CD14-positive monocyte (primary cell): ENCODE data around the gene GSKIP. TPM values are rescaled to one million over a fixed set of nuclear protein-coding genes. Genes with fewer than 3 reads are reported as not detected.

Experiments used
- DNase-seq, 3 donors: peaks; one replicate each; pipeline ENCODE4 v3.0.0-alpha.2; 2011 to 2022
- H2AFZ ChIP-seq: 2 replicates; pipeline ENCODE4 v1.6.0; 2012; ENCODE audit warnings: mild to moderate bottlenecking, low read depth, low read length, inconsistent platforms; ENCODE audit not compliant: insufficient read depth, poor library complexity, severe bottlenecking
- H3K27ac ChIP-seq, 2 donors: 1 replicate in 1 of 2; 2 replicates in 1 of 2; pipeline ENCODE4 v1.5.1; 2012 to 2013; ENCODE audit warnings: low read length in 2 of 2, control low read depth in 1 of 2, inconsistent platforms in 1 of 2, low read depth in 1 of 2, mild to moderate bottlenecking in 1 of 2
- H3K27me3 ChIP-seq, 2 donors: one replicate each; pipeline versions ENCODE4 v1.6.0 to v1.6.1; 2011 to 2013; ENCODE audit warnings: low read length in 2 of 2; ENCODE audit not compliant: control insufficient read depth in 2 of 2, insufficient read depth in 2 of 2
- H3K36me3 ChIP-seq, 2 donors: replicated peaks in 1 of 2; 1 replicate in 1 of 2; 2 replicates in 1 of 2; pipeline versions ENCODE4 v1.5.1 to v1.6.1; 2012 to 2013; ENCODE audit warnings: low read length in 2 of 2, control low read depth in 1 of 2, inconsistent platforms in 1 of 2, mild to moderate bottlenecking in 1 of 2; ENCODE audit not compliant: insufficient read depth in 2 of 2, control insufficient read depth in 1 of 2
- H3K4me1 ChIP-seq, 2 donors: 1 replicate in 1 of 2; 2 replicates in 1 of 2; pipeline versions ENCODE4 v1.5.1 to v1.6.1; 2012 to 2013; ENCODE audit warnings: low read length in 2 of 2, control low read depth in 1 of 2, inconsistent platforms in 1 of 2, mild to moderate bottlenecking in 1 of 2, moderate library complexity in 1 of 2; ENCODE audit not compliant: insufficient read depth in 2 of 2, control insufficient read depth in 1 of 2
- H3K4me2 ChIP-seq: replicated peaks from 2 replicates; pipeline ENCODE3; 2012; ENCODE audit warnings: low read length, moderate library complexity, mild to moderate bottlenecking; ENCODE audit not compliant: poor library complexity, severe bottlenecking; ENCODE audit errors: extremely low read depth
- H3K4me3 ChIP-seq, 3 experiments: fragments of 200-600 bp in 1 of 3; sonication (generic) in 1 of 3; replicated peaks in 1 of 3; 1 replicate in 2 of 3; 2 replicates in 1 of 3; pipeline ENCODE4 v1.5.1; 2011 to 2013; ENCODE audit warnings: low read length in 3 of 3, mild to moderate bottlenecking in 3 of 3, control low read depth in 2 of 3, low read depth in 2 of 3, inconsistent platforms in 1 of 3, moderate library complexity in 1 of 3
- H3K79me2 ChIP-seq: 2 replicates; pipeline ENCODE4 v1.6.0; 2012; ENCODE audit warnings: mild to moderate bottlenecking, control low read depth, inconsistent platforms, low read length, moderate library complexity; ENCODE audit not compliant: insufficient read depth
- H3K9ac ChIP-seq: 2 replicates; pipeline ENCODE4 v1.6.0; 2017; ENCODE audit warnings: low read length, mild to moderate bottlenecking; ENCODE audit not compliant: insufficient read depth, poor library complexity, severe bottlenecking
- H3K9me3 ChIP-seq, 2 donors: replicated peaks in 1 of 2; 1 replicate in 1 of 2; 2 replicates in 1 of 2; pipeline versions ENCODE4 v1.5.1 to v1.6.1; 2012 to 2013; ENCODE audit warnings: low read length in 2 of 2, control low read depth in 1 of 2; ENCODE audit not compliant: control insufficient read depth in 1 of 2, insufficient read depth in 1 of 2
- H4K20me1 ChIP-seq: 2 replicates; pipeline ENCODE4 v1.6.0; 2012; ENCODE audit warnings: mild to moderate bottlenecking, low read length, control low read depth, moderate library complexity; ENCODE audit not compliant: insufficient read depth
- H3K27ac Mint-ChIP-seq, 7 donors: one replicate each; pipeline ENCODE4 v1.8.0; 2020; ENCODE audit warnings: mild to moderate bottlenecking in 7 of 7, mixed read lengths in 7 of 7, moderate library complexity in 6 of 7, inconsistent platforms in 2 of 7
- H3K27me3 Mint-ChIP-seq, 3 donors: one replicate each; pipeline ENCODE4 v1.8.0; 2021 to 2022; ENCODE audit warnings: low read depth in 3 of 3, mild to moderate bottlenecking in 3 of 3, mixed read lengths in 3 of 3, moderate library complexity in 3 of 3, inconsistent platforms in 1 of 3
- H3K36me3 Mint-ChIP-seq, 2 donors: one replicate each; pipeline ENCODE4 v1.8.0; 2020; ENCODE audit warnings: mixed read lengths in 2 of 2, inconsistent platforms in 1 of 2, mild to moderate bottlenecking in 1 of 2
- H3K4me1 Mint-ChIP-seq: one replicate; pipeline ENCODE4 v1.8.0; 2020; ENCODE audit warnings: mild to moderate bottlenecking, mixed read lengths
- H3K4me3 Mint-ChIP-seq, 2 donors: one replicate each; pipeline ENCODE4 v1.8.0; 2020; ENCODE audit warnings: mild to moderate bottlenecking in 2 of 2, mixed read lengths in 2 of 2, moderate library complexity in 1 of 2
- H3K9me3 Mint-ChIP-seq, 7 donors: one replicate each; pipeline ENCODE4 v1.8.0; 2020 to 2022; ENCODE audit warnings: mixed read lengths in 7 of 7, mild to moderate bottlenecking in 6 of 7, moderate library complexity in 6 of 7, inconsistent platforms in 2 of 7
- WGBS: methylation state at CpG from one replicate; pipeline ENCODE4 v1.1.5; 2013; ENCODE audit warnings: missing lambda C conversion rate; ENCODE audit not compliant: insufficient coverage; 5-methylcytosine and 5-hydroxymethylcytosine counted together
- intact Hi-C, 2 donors: fragments of 100-400 bp; cut with micrococcal nuclease; formaldehyde crosslinking; loops; one replicate each; pipeline versions ENCODE4 v1.15.0 to v1.15.1; 2023
- polyA plus RNA-seq, 3 donors: library from polyadenylated mRNA; depleted of rRNA in 1 of 3; unstranded in 2 of 3; stranded (reverse) in 1 of 3; fragments of 300-500 nt in 2 of 3; fragments of >200 nt in 1 of 3; fragmentation: Illumina TruSeq in 2 of 3; gene quantifications; 1 replicate in 2 of 3; 2 replicates in 1 of 3; pipeline ENCODE4 v1.2.3, GENCODE V29; 2012 to 2021
- TF ChIP-seq, protein P1 (sequence below): fragments of 200-600 bp; IDR thresholded peaks from one replicate; pipeline ENCODE4 v1.8.0; 2022; ENCODE audit warnings: antibody characterized with exemption, mild to moderate bottlenecking

Gene GSKIP
- polyA plus RNA-seq, 3 donors: 3.1 to 24.7 (median 20.7) TPM

DNA sequence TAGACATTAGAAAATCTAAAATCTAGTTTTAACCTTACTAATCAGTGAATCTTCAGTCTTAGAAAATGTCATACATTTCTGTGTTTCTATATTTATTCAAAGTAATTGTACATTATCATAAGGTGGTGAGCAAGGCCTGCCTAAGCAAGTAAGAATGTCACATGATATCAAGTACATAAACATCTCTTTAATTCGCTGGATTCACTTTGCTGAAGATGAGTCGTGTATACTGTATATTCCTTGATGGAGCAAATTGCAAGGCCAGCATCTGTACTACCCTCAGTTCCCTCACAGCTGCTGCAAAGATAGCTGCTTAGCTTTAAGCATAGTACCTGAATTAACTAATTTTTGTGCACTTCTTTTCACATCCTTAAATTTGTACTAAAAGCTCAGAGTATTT is 20.1 kb downstream of the GSKIP start:
- Mint-ChIP-seq H3K9me3 (no peaks in the 10 kb centered on the region), H3K27ac (no peak overlapping the region), H3K4me1 (no peaks in the 10 kb centered on the region), H3K4me3 (no peak overlapping the region), H3K36me3 (peaks cover 25 to 32% of the 10 kb centered on the region in 2 donors), H3K27me3 (peaks cover 0 to 2% (median 0%) of the 10 kb centered on the region in 3 donors)
- 100% methylated on average over 2 of the region's 2 CpGs for WGBS
- Histone ChIP-seq H3K4me1 (no peaks in the 10 kb centered on the region), H3K9ac (no peak overlapping the region), H3K4me2 (no peak overlapping the region), H2AFZ (no peak overlapping the region), H3K9me3 (no peaks in the 10 kb centered on the region), H3K79me2 (no peaks in the 10 kb centered on the region), H3K27ac (no peak overlapping the region), H3K27me3 (no peaks in the 10 kb centered on the region), H4K20me1 (no peaks in the 10 kb centered on the region), H3K4me3 (no peak overlapping the region), H3K36me3 (peaks cover 28 to 45% of the 10 kb centered on the region in 2 donors)
- intact Hi-C loops: no loop called here
- DNase-seq: no peak
- TF ChIP-seq, protein P1, sequence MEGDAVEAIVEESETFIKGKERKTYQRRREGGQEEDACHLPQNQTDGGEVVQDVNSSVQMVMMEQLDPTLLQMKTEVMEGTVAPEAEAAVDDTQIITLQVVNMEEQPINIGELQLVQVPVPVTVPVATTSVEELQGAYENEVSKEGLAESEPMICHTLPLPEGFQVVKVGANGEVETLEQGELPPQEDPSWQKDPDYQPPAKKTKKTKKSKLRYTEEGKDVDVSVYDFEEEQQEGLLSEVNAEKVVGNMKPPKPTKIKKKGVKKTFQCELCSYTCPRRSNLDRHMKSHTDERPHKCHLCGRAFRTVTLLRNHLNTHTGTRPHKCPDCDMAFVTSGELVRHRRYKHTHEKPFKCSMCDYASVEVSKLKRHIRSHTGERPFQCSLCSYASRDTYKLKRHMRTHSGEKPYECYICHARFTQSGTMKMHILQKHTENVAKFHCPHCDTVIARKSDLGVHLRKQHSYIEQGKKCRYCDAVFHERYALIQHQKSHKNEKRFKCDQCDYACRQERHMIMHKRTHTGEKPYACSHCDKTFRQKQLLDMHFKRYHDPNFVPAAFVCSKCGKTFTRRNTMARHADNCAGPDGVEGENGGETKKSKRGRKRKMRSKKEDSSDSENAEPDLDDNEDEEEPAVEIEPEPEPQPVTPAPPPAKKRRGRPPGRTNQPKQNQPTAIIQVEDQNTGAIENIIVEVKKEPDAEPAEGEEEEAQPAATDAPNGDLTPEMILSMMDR: no peak

DNA sequence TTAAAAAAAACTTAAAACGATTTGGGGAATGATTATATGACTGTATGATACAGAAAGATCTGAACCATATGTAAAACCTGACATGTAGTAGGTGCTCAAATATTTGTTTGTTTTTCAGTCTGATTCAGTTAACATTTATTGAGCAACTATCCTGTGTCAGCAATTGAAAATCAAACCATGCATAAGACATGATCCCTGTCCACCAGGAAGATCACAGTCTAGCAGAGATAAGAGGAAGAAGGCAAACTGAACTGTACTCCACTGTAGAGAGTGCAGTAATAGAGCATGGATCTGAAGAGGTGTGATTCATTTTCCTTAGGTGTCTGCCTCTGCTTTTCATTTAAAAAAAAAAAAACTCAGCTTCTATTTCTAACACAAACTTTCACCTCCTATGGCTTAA is 20.7 kb downstream of the GSKIP start:
- Histone ChIP-seq H3K9me3 (no peaks in the 10 kb centered on the region), H3K36me3 (peaks cover 28 to 45% of the 10 kb centered on the region in 2 donors)

More for the DNA sequence above, 20.7 kb downstream of the GSKIP start:
- Histone ChIP-seq H2AFZ (no peak overlapping the region), H3K4me2 (no peak overlapping the region), H3K79me2 (no peaks in the 10 kb centered on the region), H4K20me1 (no peaks in the 10 kb centered on the region), H3K4me3 (no peak overlapping the region), H3K27ac (no peak overlapping the region), H3K9ac (no peak overlapping the region), H3K4me1 (no peaks in the 10 kb centered on the region), H3K27me3 (no peaks in the 10 kb centered on the region)
- TF ChIP-seq, protein P1: no peak
- DNase-seq: no peak
- no peaks in the 10 kb centered on the region for H3K9me3 Mint-ChIP-seq
- no CpG with 5 or more reads among the region's 1 CpG for WGBS
- intact Hi-C loops: no loop called here
- H3K27me3 Mint-ChIP-seq: no peaks in the 10 kb centered on the region
- H3K4me3 Mint-ChIP-seq: no peak overlapping the region
- H3K36me3 Mint-ChIP-seq: peaks cover 25 to 32% of the 10 kb centered on the region in 2 donors
- no peak overlapping the region for H3K27ac Mint-ChIP-seq
- H3K4me1 Mint-ChIP-seq: no peaks in the 10 kb centered on the region
